Kidney glomerular epithelial cell (primary cell): ENCODE data around the gene TP53.

Experiments used
- DNase-seq: peaks from one replicate; lab custom pipeline; 2025; lab: John Stamatoyannopoulos, UW

Gene TP53

DNA sequence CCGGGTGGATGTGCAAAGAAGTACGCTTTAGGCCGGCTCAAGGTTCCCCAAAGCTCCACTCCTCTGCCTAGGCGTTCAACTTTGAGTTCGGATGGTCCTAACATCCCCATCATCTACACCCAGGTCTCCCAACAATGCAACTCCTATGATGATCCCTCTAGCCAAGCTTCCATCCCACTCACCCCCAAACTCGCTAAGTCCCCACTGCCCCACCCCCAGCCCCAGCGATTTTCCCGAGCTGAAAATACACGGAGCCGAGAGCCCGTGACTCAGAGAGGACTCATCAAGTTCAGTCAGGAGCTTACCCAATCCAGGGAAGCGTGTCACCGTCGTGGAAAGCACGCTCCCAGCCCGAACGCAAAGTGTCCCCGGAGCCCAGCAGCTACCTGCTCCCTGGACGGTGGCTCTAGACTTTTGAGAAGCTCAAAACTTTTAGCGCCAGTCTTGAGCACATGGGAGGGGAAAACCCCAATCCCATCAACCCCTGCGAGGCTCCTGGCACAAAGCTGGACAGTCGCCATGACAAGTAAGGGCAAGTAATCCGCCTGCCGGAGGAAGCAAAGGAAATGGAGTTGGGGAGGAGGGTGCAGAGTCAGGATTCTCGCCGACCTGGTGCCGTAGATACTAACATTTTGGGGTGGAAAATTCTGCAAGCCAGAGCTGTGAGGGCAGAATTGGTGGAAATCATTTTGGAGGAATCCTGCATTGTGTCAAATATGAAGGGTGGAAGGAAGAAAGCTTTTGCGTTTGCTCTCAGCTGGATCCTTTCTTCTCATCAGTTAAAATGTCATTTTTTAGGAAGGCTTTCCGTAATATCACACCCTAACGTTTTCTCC is at the start of gene TP53:
TP53 (minus strand) TSS at position 419 of the 836 bp plus-strand sequence. CDS start 10,896 bp downstream, outside the sequence.
- peak; percentile 93 for DNase-seq

GRCh38 chr17:7732981-7733539 is 45.8 kb upstream of the TP53 start:
- DNase-seq, result no peak

DNA sequence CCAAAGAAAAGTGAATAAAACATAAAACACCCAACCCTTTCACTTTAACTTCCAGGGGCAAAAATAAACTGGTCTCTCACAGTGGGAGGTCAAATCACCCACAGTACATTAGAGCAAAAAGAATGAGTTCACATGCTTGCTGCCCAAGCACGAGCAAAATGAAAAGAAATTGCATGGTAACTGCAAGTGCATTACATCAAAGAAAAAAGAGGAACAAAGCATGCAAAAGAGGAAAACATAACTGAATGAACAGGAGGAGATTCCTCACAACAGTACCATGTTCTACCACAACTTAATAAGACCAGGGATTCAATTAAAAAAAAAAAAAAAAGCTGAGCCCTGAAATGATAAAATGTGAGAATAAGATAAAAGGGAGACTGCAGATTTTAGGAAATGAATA is 42.5 kb upstream of the TP53 start:
- DNase-seq, result no peak

GRCh38 chr17:7727886-7728285 is 40.6 kb upstream of the TP53 start:
- no peak for DNase-seq

GRCh38 chr17:7721612-7722011 is 34.3 kb upstream of the TP53 start:
- no peak for DNase-seq

DNA sequence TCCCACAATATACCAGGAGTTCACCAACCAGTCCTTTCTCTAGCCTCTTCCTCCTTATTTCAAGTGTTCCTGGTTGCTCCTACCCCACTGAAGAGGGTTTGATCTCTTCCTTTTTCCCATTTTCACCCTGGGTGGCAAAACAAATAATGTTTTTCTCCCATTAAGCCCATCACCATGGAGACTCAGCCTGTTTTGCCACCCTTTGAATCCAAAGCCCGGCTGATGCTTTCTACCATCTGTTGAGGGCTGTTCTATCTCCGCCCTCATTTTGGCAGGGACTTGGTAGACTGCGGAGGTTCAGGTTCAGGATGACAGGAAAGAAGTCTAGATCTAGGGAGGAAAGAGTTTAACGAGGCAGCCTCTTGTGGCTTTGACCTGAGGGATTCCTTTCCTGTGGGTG is 32.8 kb upstream of the TP53 start:
- no peak for DNase-seq

- DNase-seq, result no peak
These were observed 32.4 kb upstream of the TP53 start for GRCh38 chr17:7719661-7720060.

- DNase-seq, result no peak
These were observed 30.6 kb upstream of the TP53 start for GRCh38 chr17:7717756-7718350.

- DNase-seq, result peak; percentile 93
These were observed 29.8 kb upstream of the TP53 start, which contains the start of gene DNAH2 for GRCh38 chr17:7716901-7717755. TSS of gene DNAH2 (plus strand) at chr17:7717744. CDS start at chr17:7719735, 1,991 bp downstream.

- DNase-seq, result no peak
These were observed 28.9 kb upstream of the TP53 start for GRCh38 chr17:7715936-7716886.

DNA sequence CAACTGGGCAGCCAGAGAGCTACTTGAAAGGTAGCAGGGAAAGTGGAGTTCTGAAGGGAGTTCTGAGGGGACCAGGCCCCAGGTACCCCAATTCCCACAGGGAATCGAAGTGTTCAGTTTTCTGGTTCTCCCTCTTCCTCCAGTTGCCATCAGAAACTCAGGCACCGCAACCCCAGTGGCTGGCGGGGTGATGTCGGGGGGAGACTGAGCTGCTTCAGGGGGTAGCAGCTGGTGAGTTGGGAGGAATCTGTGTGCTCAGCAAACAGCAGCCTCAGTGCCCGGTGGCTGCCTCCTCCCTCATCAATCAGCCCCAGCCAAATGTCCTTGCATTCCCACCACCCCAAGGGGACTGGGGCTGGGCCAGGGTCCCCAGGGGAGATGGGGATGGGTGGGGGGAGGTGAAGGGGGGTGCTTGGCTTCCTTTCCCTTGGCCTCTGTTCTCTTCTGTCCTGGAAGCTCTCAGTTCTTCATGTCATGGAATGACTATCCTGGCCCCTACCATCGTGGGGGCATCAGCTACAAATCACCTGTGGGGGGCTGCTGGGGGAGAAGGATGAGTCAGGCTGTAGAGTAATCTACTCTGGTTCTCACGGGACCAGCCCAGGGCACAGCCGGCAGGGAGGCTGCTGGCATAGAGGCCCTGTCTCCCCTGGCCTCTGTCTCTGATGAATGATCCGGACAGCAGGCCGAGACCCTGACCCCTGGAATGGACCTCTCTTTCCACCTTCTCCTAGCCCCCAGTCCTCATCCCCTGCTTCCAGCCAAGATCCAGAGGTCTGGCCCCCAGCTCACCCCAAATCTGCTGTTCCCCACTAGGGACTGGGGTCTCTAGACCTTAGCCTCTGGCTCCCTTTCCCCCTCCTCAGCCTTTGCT is 27.7 kb upstream of the TP53 start:
- no peak for DNase-seq

GRCh38 chr17:7713782-7714181 is 26.5 kb upstream of the TP53 start:
- no peak for DNase-seq

DNA sequence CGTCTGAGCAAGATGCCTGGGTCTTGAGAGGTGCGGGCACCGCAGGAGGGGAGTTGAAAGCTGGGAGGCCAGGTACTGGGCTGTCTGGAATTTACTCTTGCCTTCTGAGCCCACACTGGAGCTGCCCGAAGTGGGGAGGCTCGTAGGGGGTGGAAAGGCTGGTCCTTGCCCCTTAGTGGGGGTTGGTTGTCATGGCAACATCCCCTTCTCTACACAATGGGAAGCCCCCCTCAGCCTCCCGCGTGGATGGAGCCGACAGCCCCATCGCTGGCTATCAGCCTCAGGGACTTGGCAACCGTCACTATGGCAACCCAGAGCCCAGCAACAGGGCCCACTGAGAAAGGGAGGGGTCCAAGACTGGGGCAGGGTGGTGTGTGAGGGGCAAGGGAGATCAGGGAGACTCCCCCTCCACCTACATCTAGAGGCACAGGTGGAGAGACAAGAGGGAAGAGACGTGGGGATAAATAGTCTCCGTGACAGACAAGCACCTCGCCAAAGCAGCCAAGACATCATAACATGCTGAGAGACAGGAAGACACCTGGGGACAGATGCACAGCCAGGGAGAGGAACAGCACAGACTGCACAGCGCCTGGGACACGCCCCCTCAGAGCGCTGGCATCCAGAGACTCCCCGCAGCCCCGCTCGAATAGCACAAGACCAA is 25.0 kb upstream of the TP53 start:
- DNase-seq, result no peak

DNA sequence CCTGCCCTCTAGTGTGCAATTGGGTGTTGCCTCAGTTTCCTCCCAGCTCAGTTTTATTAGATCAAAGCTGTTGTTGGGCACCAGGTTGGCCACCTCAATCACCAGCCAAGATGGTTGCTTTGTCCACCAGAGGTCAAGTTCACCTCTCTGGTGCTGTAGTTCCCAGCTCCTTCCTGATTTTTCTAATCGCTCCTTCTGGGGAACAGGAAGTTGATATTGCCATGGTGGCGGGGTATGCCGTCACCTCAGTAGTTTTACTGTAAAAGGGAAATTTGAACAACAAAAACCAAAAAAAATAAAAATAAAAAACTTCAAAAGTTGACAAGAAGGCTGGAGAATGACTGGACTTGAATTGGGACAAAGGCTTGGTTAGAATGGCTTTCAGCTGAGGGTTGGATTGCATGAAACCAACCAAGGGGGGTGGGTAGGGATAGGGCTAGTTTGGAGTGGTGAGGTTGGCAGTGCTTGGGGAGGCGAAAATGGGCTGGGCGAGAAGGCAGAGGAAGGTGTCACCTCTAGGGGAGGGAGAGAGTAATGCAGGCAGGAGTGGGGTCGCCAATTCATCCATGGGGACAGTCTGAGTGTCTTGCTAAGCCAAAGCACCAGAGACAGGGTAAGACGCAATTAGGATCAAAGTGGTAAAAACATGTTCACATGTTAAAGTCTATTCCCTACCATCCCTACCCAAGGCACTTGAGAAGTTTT is 23.9 kb upstream of the TP53 start:
- DNase-seq, result no peak

GRCh38 chr17:7710301-7710700 is 23.0 kb upstream of the TP53 start:
- no peak for DNase-seq

GRCh38 chr17:7709031-7709430 is 21.7 kb upstream of the TP53 start:
- DNase-seq, result no peak

- no peak for DNase-seq
These were observed 20.8 kb upstream of the TP53 start for GRCh38 chr17:7707858-7708750.

GRCh38 chr17:7707446-7707845 is 20.2 kb upstream of the TP53 start:
- DNase-seq, result no peak
